Duodenal mucosa (tissue), 2 donors: Measurements from ENCODE around the gene LYRM4.

Source experiments
- H3K27ac ChIP-seq: one replicate; pipeline ENCODE4 v1.7.0; 2013; ENCODE audit warnings: low read depth, low read length
- H3K27me3 ChIP-seq, 2 donors: one replicate each; pipeline ENCODE4 v1.7.0; 2013; ENCODE audit warnings: low read length in 2 of 2, control low read depth in 1 of 2; ENCODE audit not compliant: insufficient read depth in 2 of 2, control insufficient read depth in 1 of 2
- H3K36me3 ChIP-seq, 2 donors: one replicate each; pipeline ENCODE4 v1.7.0; 2013; ENCODE audit warnings: low read length in 2 of 2, control low read depth in 1 of 2; ENCODE audit not compliant: insufficient read depth in 2 of 2, control insufficient read depth in 1 of 2
- H3K4me1 ChIP-seq, 2 donors: one replicate each; pipeline ENCODE4 v1.7.0; 2013; ENCODE audit warnings: low read length in 2 of 2, control low read depth in 1 of 2; ENCODE audit not compliant: insufficient read depth in 2 of 2, control insufficient read depth in 1 of 2
- H3K4me3 ChIP-seq, 2 donors: one replicate each; pipeline ENCODE4 v1.7.0; 2013; ENCODE audit warnings: low read length in 2 of 2, low read depth in 1 of 2
- H3K9ac ChIP-seq, 2 donors: one replicate each; pipeline ENCODE4 v1.7.0; 2013; ENCODE audit warnings: low read length in 2 of 2, low read depth in 1 of 2
- H3K9me3 ChIP-seq, 2 donors: one replicate each; pipeline ENCODE4 v1.7.0; 2013; ENCODE audit warnings: low read length in 2 of 2, control low read depth in 1 of 2; ENCODE audit not compliant: control insufficient read depth in 1 of 2

Gene LYRM4

GRCh38 chr6:5155906-5156305, 104.8 kb downstream of the LYRM4 start:
- no peak overlapping the region for H3K9ac ChIP-seq

GRCh38 chr6:5153186-5153585, 107.6 kb downstream of the LYRM4 start:
- Histone ChIP-seq H3K9ac (no peak overlapping the region), H3K27me3 (no peaks in the 10 kb centered on the region), H3K4me3 (no peak overlapping the region), H3K36me3 (no peaks in the 10 kb centered on the region), H3K4me1 (peaks cover 0 to 3% of the 10 kb centered on the region in 2 donors), H3K27ac (no peak overlapping the region), H3K9me3 (no peaks in the 10 kb centered on the region)

More at GRCh38 chr6:5155906-5156305, 104.8 kb downstream of the LYRM4 start:
- H3K4me3 ChIP-seq = no peak overlapping the region
- H3K27me3 ChIP-seq = no peaks in the 10 kb centered on the region
- peaks cover 0 to 3% of the 10 kb centered on the region in 2 donors for H3K4me1 ChIP-seq
- no peaks in the 10 kb centered on the region for H3K36me3 ChIP-seq
- no peak overlapping the region for H3K27ac ChIP-seq
- no peaks in the 10 kb centered on the region for H3K9me3 ChIP-seq

- Histone ChIP-seq H3K36me3 (no peaks in the 10 kb centered on the region), H3K9ac (no peak overlapping the region), H3K9me3 (no peaks in the 10 kb centered on the region), H3K4me1 (peaks cover 0 to 3% of the 10 kb centered on the region in 2 donors), H3K27ac (no peak overlapping the region), H3K4me3 (no peak overlapping the region), H3K27me3 (no peaks in the 10 kb centered on the region)
Observed at GRCh38 chr6:5152460-5152859, 108.3 kb downstream of the LYRM4 start.

GRCh38 chr6:5151955-5152401, 108.8 kb downstream of the LYRM4 start:
- no peaks in the 10 kb centered on the region for H3K36me3 ChIP-seq

GRCh38 chr6:5151360-5151954, 109.3 kb downstream of the LYRM4 start:
- Histone ChIP-seq H3K4me1 (peaks cover 0 to 3% of the 10 kb centered on the region in 2 donors), H3K27ac (no peak overlapping the region), H3K27me3 (no peaks in the 10 kb centered on the region), H3K9ac (no peak overlapping the region), H3K9me3 (no peaks in the 10 kb centered on the region), H3K4me3 (no peak overlapping the region), H3K36me3 (no peaks in the 10 kb centered on the region)

More at GRCh38 chr6:5151955-5152401, 108.8 kb downstream of the LYRM4 start:
- Histone ChIP-seq H3K9me3 (no peaks in the 10 kb centered on the region), H3K27ac (no peak overlapping the region), H3K9ac (no peak overlapping the region), H3K4me3 (no peak overlapping the region), H3K27me3 (no peaks in the 10 kb centered on the region), H3K4me1 (peaks cover 0 to 3% of the 10 kb centered on the region in 2 donors)

GRCh38 chr6:5150551-5151075, 110.1 kb downstream of the LYRM4 start:
- Histone ChIP-seq H3K27ac (no peak overlapping the region), H3K4me3 (no peak overlapping the region), H3K27me3 (no peaks in the 10 kb centered on the region), H3K9ac (no peak overlapping the region), H3K9me3 (no peaks in the 10 kb centered on the region), H3K36me3 (no peaks in the 10 kb centered on the region), H3K4me1 (peaks cover 0 to 3% of the 10 kb centered on the region in 2 donors)

GRCh38 chr6:5149891-5150290, 110.9 kb downstream of the LYRM4 start:
- no peak overlapping the region for H3K27ac ChIP-seq
- no peaks in the 10 kb centered on the region for H3K9me3 ChIP-seq
- H3K9ac ChIP-seq = no peak overlapping the region
- no peak overlapping the region for H3K4me3 ChIP-seq
- peaks cover 0 to 3% of the 10 kb centered on the region in 2 donors for H3K4me1 ChIP-seq
- H3K36me3 ChIP-seq = no peaks in the 10 kb centered on the region
- no peaks in the 10 kb centered on the region for H3K27me3 ChIP-seq

GRCh38 chr6:5149159-5149704, 111.5 kb downstream of the LYRM4 start:
- H3K27ac ChIP-seq = no peak overlapping the region
- H3K4me3 ChIP-seq = no peak overlapping the region
- no peak overlapping the region for H3K9ac ChIP-seq
- H3K9me3 ChIP-seq = no peaks in the 10 kb centered on the region
- no peaks in the 10 kb centered on the region for H3K27me3 ChIP-seq
- H3K4me1 ChIP-seq = peaks cover 0 to 3% of the 10 kb centered on the region in 2 donors
- H3K36me3 ChIP-seq = no peaks in the 10 kb centered on the region

- Histone ChIP-seq H3K9me3 (no peaks in the 10 kb centered on the region), H3K27ac (no peak overlapping the region), H3K4me3 (no peak overlapping the region), H3K4me1 (no peaks in the 10 kb centered on the region), H3K9ac (no peak overlapping the region), H3K27me3 (no peaks in the 10 kb centered on the region), H3K36me3 (no peaks in the 10 kb centered on the region)
Observed at GRCh38 chr6:5146398-5146797, 114.4 kb downstream of the LYRM4 start.

GRCh38 chr6:5143634-5144311, 117.0 kb downstream of the LYRM4 start:
- Histone ChIP-seq H3K9ac (no peak overlapping the region), H3K4me1 (no peaks in the 10 kb centered on the region), H3K27me3 (no peaks in the 10 kb centered on the region), H3K4me3 (no peak overlapping the region), H3K36me3 (no peaks in the 10 kb centered on the region), H3K27ac (no peak overlapping the region), H3K9me3 (no peaks in the 10 kb centered on the region)
